ENCODE results near the gene CFAP20DC.
A peak's percentile ranks its signal among the peaks of the same experiment; 100 is the strongest.
"Not testable (repeated sequence)": the region's sequence is repeated elsewhere in the genome, so short reads cannot be mapped to it uniquely, and the experiment has no call there.

CFAP20DC gene

GRCh38 chr3:58880182-58880581 lies 169.6 kb downstream of the CFAP20DC start:
- no peaks in the 10 kb centered on the region for H3K36me3 Mint-ChIP-seq
- no peak for ATAC-seq
- no peaks in the 10 kb centered on the region for H3K9me3 Mint-ChIP-seq
- H3K27ac Mint-ChIP-seq: no peak overlapping the region
- no peaks in the 10 kb centered on the region for H3K4me1 Mint-ChIP-seq
- H3K4me3 Mint-ChIP-seq: no peak overlapping the region
- H3K27me3 Mint-ChIP-seq: no peaks in the 10 kb centered on the region

- Mint-ChIP-seq H3K4me3 (no peak overlapping the region), H3K36me3 (no peaks in the 10 kb centered on the region), H3K27me3 (no peaks in the 10 kb centered on the region), H3K9me3 (no peaks in the 10 kb centered on the region), H3K27ac (peak overlapping the region; percentile 51), H3K4me1 (peaks cover 12% of the 10 kb centered on the region)
- peak; percentile 73 for ATAC-seq
Measured at GRCh38 chr3:58874795-58875194, 175.0 kb downstream of the CFAP20DC start.

- H3K4me1 Mint-ChIP-seq: peaks cover 12% of the 10 kb centered on the region
- no peaks in the 10 kb centered on the region for H3K36me3 Mint-ChIP-seq
- no peaks in the 10 kb centered on the region for H3K9me3 Mint-ChIP-seq
- no peak overlapping the region for H3K4me3 Mint-ChIP-seq
- H3K27ac Mint-ChIP-seq: peak overlapping the region; percentile 51
- ATAC-seq: peak; percentile 50
- H3K27me3 Mint-ChIP-seq: no peaks in the 10 kb centered on the region
Measured at GRCh38 chr3:58874248-58874741, 175.5 kb downstream of the CFAP20DC start.

GRCh38 chr3:58868097-58868779 lies 181.6 kb downstream of the CFAP20DC start:
- Mint-ChIP-seq H3K27me3 (no peaks in the 10 kb centered on the region), H3K27ac (no peak overlapping the region), H3K4me1 (no peaks in the 10 kb centered on the region), H3K36me3 (no peaks in the 10 kb centered on the region), H3K4me3 (no peak overlapping the region), H3K9me3 (no peaks in the 10 kb centered on the region)
- ATAC-seq: no peak

GRCh38 chr3:58867621-58868020 lies 182.2 kb downstream of the CFAP20DC start:
- no peaks in the 10 kb centered on the region for H3K36me3 Mint-ChIP-seq
- H3K27me3 Mint-ChIP-seq: no peaks in the 10 kb centered on the region
- no peaks in the 10 kb centered on the region for H3K9me3 Mint-ChIP-seq
- H3K4me1 Mint-ChIP-seq: no peaks in the 10 kb centered on the region
- no peak overlapping the region for H3K27ac Mint-ChIP-seq
- no peak for ATAC-seq
- H3K4me3 Mint-ChIP-seq: peak overlapping the region; percentile 8

- no peaks in the 10 kb centered on the region for H3K9me3 Mint-ChIP-seq
- peaks cover 5% of the 10 kb centered on the region for H3K4me1 Mint-ChIP-seq
- peaks cover 8% of the 10 kb centered on the region for H3K27me3 Mint-ChIP-seq
- no peak overlapping the region for H3K27ac Mint-ChIP-seq
- no peak for ATAC-seq
- no peak overlapping the region for H3K4me3 Mint-ChIP-seq
- no peaks in the 10 kb centered on the region for H3K36me3 Mint-ChIP-seq
Measured at GRCh38 chr3:58866079-58866478, 183.7 kb downstream of the CFAP20DC start.

GRCh38 chr3:58864480-58864879 lies 185.3 kb downstream of the CFAP20DC start:
- Mint-ChIP-seq H3K27me3 (peaks cover 8% of the 10 kb centered on the region), H3K27ac (no peak overlapping the region), H3K4me3 (no peak overlapping the region), H3K4me1 (peaks cover 5% of the 10 kb centered on the region), H3K9me3 (no peaks in the 10 kb centered on the region), H3K36me3 (no peaks in the 10 kb centered on the region)
- ATAC-seq: no peak

GRCh38 chr3:58863206-58863605 lies 186.6 kb downstream of the CFAP20DC start:
- H3K27me3 Mint-ChIP-seq: peaks cover 8% of the 10 kb centered on the region
- ATAC-seq: no peak

GRCh38 chr3:58861551-58861950 lies 188.3 kb downstream of the CFAP20DC start:
- Mint-ChIP-seq H3K9me3 (no peaks in the 10 kb centered on the region), H3K27me3 (peaks cover 8% of the 10 kb centered on the region), H3K27ac (no peak overlapping the region), H3K4me3 (no peak overlapping the region), H3K36me3 (no peaks in the 10 kb centered on the region), H3K4me1 (peaks cover 5% of the 10 kb centered on the region)
- no peak for ATAC-seq

More at GRCh38 chr3:58863206-58863605, 186.6 kb downstream of the CFAP20DC start:
- Mint-ChIP-seq H3K9me3 (no peaks in the 10 kb centered on the region), H3K4me3 (no peak overlapping the region), H3K4me1 (peaks cover 5% of the 10 kb centered on the region), H3K27ac (no peak overlapping the region), H3K36me3 (no peaks in the 10 kb centered on the region)

GRCh38 chr3:58858126-58858525 lies 191.7 kb downstream of the CFAP20DC start:
- H3K27me3 Mint-ChIP-seq: peaks cover 8% of the 10 kb centered on the region
- H3K36me3 Mint-ChIP-seq: no peaks in the 10 kb centered on the region
- ATAC-seq: no peak
- H3K4me3 Mint-ChIP-seq: no peak overlapping the region
- H3K27ac Mint-ChIP-seq: no peak overlapping the region
- H3K9me3 Mint-ChIP-seq: no peaks in the 10 kb centered on the region
- peaks cover 5% of the 10 kb centered on the region for H3K4me1 Mint-ChIP-seq

GRCh38 chr3:58857402-58857801 lies 192.4 kb downstream of the CFAP20DC start:
- no peak for ATAC-seq
- Mint-ChIP-seq H3K27me3 (peaks cover 8% of the 10 kb centered on the region), H3K4me1 (peaks cover 5% of the 10 kb centered on the region), H3K9me3 (no peaks in the 10 kb centered on the region), H3K27ac (no peak overlapping the region), H3K4me3 (no peak overlapping the region), H3K36me3 (no peaks in the 10 kb centered on the region)

- Mint-ChIP-seq H3K9me3 (no peaks in the 10 kb centered on the region), H3K27me3 (no peaks in the 10 kb centered on the region), H3K27ac (no peak overlapping the region), H3K36me3 (no peaks in the 10 kb centered on the region), H3K4me1 (no peaks in the 10 kb centered on the region), H3K4me3 (no peak overlapping the region)
- no peak for ATAC-seq
Measured at GRCh38 chr3:58848826-58849225, 201.0 kb downstream of the CFAP20DC start.

- not testable (repeated sequence) for H3K9me3 Mint-ChIP-seq, H3K4me1 Mint-ChIP-seq, H3K27ac Mint-ChIP-seq, ATAC-seq, H3K36me3 Mint-ChIP-seq, H3K4me3 Mint-ChIP-seq, H3K27me3 Mint-ChIP-seq
Measured at GRCh38 chr3:58842050-58842747, 207.6 kb downstream of the CFAP20DC start.

GRCh38 chr3:58840949-58841348 lies 208.9 kb downstream of the CFAP20DC start:
- ATAC-seq: no peak

GRCh38 chr3:58839964-58840363 lies 209.9 kb downstream of the CFAP20DC start:
- Mint-ChIP-seq H3K27me3 (no peaks in the 10 kb centered on the region), H3K4me1 (no peaks in the 10 kb centered on the region), H3K4me3 (no peak overlapping the region), H3K27ac (no peak overlapping the region), H3K36me3 (no peaks in the 10 kb centered on the region), H3K9me3 (no peaks in the 10 kb centered on the region)
- ATAC-seq: no peak

More at GRCh38 chr3:58840949-58841348, 208.9 kb downstream of the CFAP20DC start:
- H3K4me1 Mint-ChIP-seq: no peaks in the 10 kb centered on the region
- H3K27me3 Mint-ChIP-seq: no peaks in the 10 kb centered on the region
- H3K27ac Mint-ChIP-seq: no peak overlapping the region
- H3K9me3 Mint-ChIP-seq: no peaks in the 10 kb centered on the region
- no peaks in the 10 kb centered on the region for H3K36me3 Mint-ChIP-seq
- H3K4me3 Mint-ChIP-seq: no peak overlapping the region

GRCh38 chr3:58839187-58839586 lies 210.6 kb downstream of the CFAP20DC start:
- H3K36me3 Mint-ChIP-seq: no peaks in the 10 kb centered on the region
- no peaks in the 10 kb centered on the region for H3K4me1 Mint-ChIP-seq
- no peak overlapping the region for H3K4me3 Mint-ChIP-seq
- H3K9me3 Mint-ChIP-seq: no peaks in the 10 kb centered on the region
- H3K27me3 Mint-ChIP-seq: no peaks in the 10 kb centered on the region
- ATAC-seq: no peak
- H3K27ac Mint-ChIP-seq: no peak overlapping the region

All from stimulated activated memory B cell treated with anti-CD40 and anti-IgM and Interleukin-4, amounts not matched to agents 10 μg/mL and 1 μg/mL and 100 μg/mL, for 72 hours (primary cell).